NCI-H187 (cell line): ENCODE results near the gene GRAMD2B.
"Not testable (repeated sequence)": the region's sequence is repeated elsewhere in the genome, so short reads cannot be mapped to it uniquely, and the experiment has no call there.

Experiments used
- DNase-seq, 2 experiments: peaks; one replicate each; lab custom pipeline; 2025; lab: John Stamatoyannopoulos, UW

The GRAMD2B gene

DNA sequence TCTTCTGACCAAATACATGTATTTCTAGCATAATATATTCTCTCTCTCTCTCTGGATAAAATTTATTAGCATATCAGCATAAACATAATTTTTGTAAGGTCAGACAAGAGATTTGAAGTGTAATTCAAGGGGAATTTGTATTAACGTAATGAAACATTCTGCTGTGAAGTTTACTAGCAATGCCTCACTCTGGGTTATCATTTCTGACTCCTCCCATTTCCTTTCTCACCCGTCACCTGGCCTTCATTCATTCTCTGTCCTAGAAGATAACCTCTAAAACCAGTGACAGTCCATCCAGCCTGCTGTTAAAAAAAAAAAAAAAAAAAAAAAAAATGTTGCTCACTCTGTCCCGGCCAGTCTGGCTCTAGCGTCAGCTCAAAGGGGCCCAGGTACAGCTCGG is 27.1 kb downstream of the GRAMD2B start:
- DNase-seq: no peak

DNA sequence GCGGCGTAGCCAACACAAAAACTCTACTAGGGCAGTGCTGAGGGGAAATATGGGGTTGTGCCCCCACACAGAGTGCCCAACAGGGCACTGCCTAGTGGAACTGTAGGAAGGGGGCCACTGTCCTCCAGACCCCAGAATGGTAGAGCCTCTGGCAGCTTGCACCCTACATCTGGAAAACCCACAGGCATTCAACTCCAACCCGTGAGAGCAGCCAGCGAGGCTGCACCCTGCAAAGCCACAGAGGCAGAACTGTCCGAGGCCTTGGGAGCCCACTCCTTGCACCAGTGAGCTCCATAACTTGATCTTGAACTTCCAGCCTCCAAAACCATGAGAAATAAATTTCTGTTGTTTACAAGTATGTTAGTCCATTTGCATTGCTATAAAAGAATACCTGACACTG is 27.7 kb downstream of the GRAMD2B start:
- DNase-seq: no peak

DNA sequence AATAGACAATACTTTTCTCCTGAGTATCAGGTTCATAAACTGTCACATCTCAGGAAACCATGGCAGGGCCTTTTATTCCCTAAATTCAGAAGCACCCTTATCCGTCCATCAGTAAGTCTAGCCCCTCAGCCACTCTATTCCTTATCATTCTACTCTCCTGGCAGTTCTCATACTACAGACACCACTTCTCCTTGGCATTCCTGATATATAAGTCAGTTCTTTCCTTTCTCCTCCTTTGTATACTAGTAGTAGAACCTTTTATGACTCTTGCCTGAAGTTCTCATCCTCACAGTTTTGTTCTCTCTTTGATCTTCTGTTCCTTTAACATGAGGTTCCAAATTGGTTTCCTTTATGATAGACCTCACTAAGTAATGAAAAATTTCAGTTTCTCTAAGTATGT is 29.3 kb downstream of the GRAMD2B start:
- DNase-seq: no peak

DNA sequence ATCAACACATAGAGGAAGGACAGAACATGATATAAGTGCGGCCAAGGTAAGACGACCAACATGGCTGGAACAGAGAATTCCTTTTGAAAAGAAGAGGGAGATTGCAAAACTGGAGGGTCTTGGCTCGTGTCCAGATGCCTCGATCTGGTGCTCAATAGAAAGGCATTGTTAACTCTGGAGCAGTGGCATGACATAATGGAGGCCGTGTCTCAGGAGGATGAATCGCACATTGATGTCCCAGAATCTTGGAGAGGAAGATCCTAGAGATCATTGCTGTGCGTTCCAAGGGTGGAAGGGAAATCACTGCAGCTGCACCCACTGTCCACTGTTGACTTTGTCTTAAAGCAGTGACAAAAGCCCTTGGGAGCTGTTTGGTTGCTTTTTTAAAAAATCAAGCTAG is 30.9 kb downstream of the GRAMD2B start:
- no peak for DNase-seq

DNA sequence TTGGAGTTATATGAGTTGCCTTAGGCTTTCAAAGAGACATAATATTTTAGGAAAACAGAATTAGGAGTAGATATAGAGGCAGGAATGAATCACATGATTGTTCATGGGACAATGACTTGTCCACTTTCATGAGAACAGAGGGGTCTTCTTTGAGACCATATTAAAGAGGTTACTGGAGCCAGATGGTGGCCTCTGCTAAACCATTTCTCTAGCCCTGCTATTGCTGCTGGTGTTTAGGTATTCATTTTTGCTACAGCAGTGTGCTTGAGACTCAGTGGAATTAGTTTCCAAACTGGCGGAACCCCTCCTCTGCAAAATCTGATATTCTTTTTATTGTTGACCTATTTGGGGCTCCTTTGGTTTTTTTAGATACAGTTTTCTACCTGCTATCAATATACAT is 31.3 kb downstream of the GRAMD2B start:
- DNase-seq: no peak

DNA sequence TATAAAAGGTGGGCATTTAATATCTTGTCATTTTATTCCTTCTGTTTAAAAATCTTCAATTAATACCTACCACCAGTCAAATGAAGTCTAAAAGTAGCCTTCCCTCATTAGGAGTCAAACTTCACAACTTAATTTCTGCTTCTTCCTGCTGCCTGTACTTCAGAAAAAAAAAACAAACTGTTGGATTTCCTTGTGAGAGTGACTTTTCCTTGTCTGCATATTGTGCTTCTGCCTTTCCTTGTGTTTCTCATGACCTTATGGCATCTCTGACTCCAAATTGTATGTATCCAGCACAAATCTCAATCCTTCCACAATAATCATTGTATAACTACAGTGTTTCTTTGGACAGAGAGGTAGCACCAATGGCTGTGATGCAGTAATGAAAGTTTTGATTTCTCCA is 32.1 kb downstream of the GRAMD2B start:
- DNase-seq: no peak

DNA sequence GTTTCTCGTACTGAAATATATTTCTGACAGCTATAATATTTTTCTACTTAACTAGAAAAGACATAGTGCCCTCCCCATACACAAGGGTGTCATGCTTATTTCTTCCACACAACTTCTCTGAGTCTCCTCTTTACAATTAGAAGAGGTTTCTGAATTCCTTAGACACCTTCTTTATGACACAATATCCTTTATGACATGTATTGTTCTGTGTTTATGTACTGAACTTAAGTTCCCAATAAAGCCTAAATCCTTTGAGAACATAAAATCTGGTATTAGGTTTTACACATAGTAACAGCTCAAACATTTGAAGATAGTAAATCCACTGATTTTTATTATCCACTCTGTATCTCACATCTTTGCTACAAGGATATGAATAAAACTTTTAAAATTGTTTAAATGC is 32.5 kb downstream of the GRAMD2B start:
- DNase-seq: no peak

DNA sequence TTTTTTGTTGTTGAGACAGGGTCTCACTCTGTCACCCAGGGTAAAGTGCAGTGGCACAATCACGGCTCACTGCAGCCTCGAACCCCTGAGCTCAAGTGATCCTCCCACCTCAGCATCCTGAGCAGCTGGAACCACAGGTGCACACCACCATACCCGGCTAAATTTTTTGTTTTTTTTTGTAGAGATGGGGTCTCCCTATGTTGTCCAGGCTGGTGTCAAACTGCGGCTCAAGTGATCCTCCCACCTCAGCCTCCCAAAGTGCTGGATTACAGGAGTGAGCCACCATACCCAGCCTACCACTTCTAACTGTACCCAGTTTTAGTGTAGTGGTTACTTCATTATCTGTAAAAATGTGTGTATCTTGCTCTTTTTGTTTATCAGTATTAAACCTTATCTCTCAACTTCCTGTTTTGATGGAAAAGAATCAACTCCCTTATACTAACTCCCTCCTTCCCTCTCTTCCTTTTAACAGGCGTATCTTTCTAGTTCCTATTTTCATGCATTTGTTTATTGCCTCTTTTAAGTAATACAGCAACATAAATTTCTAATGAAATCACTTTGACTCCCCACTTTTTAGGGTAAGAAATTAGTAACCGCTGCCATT is 33.1 kb downstream of the GRAMD2B start:
- DNase-seq: no peak

DNA sequence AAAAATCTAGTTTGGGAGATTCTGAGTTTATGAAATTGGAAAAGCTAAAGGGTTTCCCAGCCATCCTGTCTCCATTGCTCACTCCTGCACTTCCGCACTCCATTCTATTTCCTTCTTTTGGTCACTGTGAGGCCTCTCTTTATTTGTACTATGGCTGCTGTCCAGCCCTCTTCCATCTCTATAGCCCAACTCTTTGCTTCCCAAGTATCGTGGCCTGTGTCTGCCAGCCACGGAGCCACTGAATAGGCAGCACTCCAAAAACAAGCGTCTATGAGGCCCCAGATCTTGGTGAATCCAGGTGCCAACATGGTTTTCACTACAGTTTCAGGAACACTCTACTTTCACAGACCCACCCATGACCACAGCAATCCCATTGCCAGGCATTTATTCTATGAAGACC is 37.2 kb downstream of the GRAMD2B start:
- no peak for DNase-seq

DNA sequence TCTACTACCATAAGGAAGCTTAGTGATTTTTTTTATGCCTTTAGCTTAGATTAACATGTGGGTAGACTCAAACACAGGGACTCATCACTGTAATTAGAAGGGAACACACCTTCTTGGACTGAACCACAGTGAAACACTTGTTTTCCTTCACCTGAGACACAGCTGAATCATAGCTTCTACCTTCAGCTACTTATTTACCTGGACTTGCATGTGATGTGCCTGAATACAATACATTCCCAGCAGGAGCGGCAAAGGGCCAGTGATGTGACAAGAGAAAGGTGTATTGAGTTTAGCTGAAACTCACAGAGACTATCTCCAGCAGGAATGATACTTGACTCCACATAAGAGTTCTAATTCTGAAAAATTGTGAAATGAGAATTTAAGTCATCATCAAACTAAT is 37.8 kb downstream of the GRAMD2B start:
- DNase-seq: no peak

DNA sequence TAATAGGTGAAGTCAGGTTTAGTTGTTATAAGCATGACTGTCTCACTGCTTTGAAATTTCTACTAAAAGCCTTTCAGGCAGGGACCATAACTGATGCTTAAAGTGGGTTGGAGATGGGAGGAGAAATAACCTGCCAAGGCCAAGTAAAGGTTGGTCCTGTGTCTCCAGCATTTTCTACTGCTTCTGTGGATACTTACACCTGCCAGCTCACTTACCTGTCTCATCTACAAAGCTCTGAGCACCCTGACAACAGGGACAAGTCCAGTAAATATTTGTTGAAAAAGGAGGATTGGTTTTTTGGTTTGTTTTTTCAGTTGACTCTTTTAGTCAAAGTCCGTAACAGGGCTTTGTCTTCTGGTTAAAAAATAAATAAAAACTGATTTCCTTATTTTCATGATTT is 38.6 kb downstream of the GRAMD2B start:
- DNase-seq: no peak

DNA sequence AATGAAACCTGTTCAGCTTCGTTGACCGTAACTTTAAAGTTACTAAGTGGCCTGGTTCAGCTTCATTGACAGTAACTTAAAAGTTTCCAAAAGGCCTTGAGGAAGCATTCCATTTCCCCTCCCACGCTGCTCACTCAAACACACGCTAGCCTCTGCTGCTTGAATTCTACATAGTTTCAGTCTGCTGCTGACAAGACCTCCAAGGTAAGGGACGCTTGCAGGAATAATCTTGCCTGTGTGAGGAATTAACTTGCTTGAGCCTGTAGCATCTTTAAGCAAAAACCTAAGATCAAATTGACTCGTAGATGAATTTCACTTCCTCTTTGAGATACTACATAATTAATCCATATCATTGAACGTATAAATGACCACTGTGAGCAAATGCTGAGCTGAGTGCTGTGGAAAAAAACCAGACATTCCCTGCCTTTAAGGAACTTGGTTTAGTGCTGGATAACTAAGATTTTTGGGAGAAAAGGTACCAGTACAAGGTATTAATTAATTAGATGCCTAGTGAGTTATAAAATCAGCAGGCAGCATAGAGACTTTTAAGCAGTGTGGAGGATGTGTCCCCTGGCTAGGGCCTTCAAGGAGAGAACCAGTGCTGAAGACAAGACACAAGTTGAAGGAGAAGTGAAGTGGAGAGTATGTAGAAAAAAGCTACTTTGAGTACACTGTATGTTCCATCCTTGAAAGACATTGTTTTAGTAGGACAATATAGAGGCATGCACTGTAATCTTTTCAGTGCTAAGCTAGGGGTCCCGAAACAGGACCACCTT is 39.2 kb downstream of the GRAMD2B start:
- DNase-seq: no peak

DNA sequence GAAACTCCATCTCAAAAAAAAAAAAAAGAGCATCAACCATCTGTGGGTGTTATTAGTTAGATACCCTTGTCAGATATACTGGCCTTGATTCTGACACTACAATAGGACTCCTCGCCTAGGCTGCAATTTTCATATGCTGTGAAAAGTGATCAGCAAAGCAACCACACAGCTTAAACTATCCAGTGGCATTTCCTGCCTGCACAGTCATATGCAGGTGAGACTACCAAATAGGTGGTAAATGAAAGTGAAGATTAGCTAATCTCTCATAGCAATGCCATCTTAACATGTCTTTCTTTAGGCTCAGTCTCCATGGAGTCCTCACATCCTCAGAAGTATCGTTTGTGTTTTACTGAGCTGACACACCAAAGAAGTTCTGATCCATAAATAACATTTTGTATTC is 40.8 kb downstream of the GRAMD2B start:
- no peak for DNase-seq

DNA sequence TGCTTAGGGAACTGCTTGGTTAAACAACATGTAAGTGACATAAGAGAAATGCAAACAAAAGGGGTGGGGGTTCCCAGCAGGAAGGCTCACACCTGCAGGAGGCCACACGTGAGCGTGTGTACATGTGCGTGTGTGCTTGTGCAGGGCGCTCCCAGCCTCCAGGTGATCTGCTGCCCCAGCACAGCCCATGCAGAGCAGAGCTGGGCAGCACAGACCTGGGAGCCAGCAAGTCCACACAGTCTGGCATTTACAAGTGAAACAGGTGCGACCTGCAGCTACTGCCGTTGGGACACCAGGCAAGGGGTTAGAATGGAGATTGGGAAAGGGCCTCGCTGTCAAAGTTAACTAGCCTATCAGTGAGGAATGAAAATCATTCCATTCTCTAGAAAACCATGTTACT is 41.8 kb downstream of the GRAMD2B start:
- DNase-seq: peak; percentile 35 to 41

DNA sequence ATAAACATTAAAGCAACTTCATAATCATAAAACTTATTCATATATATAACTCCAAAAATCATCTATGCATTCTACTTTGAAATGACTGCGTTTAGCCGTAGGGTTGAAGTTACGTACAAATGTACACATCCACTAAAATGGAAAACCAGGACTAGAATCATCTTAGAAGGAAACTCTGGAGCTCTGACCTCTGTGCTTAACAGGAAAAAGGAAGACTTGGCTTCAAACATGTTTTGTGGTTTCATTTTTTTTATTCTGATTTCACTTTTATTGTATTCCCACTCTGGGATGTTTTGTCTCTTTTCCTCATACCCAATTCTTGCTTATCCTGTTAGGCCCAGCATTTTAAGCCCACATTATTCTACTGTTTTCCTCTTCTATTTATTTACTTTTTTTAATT is 44.9 kb downstream of the GRAMD2B start:
- no peak for DNase-seq

DNA sequence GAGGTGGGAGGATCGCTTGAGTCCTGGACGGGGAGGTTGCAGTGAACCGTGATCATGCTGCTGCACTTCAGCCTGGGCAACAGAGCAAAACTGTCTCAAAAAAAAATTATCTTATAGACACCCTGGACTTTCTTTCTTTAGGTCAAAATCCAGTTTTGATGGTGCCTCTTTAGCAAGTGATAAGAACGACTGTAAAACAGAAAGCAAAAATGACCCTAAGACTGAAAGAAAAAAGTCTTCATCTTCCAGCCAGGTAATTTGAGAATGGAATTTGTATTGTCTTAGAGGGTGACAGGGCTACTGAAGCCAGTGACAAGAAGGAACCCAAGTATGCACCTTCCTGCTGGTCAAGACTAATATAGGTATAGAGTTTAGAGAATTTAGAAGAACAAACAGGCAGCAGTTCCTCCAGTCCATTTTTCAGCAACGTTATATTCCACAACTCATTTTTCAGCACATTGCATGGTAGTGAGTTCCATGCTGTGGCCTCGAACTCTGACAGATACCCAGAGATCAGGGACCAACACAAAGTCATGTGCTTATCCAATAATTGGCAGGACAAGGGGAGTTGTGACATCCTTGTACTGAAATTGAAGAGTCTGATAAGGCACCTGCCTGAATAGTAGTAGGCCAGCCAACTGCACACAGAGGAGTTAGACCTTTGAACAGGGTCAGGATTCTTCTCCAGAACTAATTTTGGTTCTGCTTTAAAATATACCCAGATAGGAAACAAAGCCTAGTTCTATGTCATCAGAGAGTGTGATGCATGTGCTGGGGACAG is 46.5 kb downstream of the GRAMD2B start:
- no peak for DNase-seq

DNA sequence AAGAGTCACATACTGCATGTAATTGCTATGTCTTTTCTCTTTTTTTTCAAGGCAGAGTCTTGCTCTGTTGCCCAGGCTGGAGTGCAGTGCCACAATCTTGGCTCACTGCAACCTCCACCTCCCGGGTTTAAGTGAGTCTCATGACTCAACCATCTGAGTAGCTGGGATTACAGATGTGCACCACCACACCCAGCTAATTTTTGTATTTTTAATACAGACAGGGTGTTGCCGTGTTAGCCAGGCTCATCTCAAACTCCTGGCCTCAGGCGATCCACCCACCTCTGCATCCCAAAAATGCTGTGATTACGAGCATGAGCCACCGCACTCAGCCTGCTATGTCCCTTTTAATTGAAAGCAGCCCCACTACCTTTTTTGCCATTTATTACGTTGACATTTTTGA is 47.3 kb downstream of the GRAMD2B start:
- not testable (repeated sequence) for DNase-seq

DNA sequence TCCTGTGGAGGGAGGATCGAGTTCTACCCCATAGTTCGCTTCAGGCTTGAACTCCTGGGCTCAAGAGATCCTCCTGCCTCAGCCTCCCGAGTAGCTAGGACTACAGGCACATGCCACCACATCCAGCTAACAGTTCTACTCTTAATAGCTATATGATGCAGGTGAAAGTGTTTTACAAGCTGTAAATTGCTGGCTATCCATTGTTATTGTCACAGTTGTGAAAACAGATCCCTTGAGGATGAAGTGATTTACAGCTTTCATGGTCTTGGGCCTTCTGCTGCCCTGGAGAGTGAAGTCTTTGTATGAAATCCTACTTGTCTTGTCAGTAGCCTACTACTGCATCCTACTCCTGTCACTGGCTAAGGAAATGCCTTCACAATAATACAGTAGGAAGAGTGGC is 48.0 kb downstream of the GRAMD2B start:
- DNase-seq: no peak

DNA sequence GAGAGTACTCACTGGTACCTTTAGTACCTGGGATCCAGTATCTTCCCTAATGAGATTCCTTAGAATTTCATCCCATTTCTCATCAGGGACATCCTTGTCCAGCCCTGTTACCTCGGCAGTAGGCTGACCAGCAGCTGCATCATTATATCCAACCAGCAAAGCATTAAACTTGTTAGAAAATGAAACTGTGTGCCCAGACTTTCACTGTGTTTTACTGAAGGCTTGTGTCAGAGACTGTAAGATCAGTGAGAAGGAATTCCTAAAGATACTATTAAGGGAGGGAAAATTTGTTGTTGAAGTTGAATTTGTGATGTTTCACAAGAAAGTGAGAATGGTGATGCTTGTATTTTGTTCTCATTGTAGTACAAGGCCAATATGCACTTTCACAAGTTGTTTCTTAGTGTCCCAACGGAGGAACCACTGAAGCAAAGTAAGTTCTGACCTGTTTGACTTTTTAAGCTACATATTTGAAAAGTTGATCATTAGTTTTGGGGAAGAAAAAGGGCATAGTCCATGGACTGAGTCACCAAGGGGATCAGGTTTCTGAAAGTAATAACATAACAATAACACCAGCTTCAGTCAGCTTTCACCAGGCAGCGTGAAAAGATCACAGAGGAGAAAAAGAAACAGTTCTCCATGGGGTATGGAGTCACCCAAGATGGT is 48.8 kb downstream of the GRAMD2B start:
- no peak for DNase-seq

DNA sequence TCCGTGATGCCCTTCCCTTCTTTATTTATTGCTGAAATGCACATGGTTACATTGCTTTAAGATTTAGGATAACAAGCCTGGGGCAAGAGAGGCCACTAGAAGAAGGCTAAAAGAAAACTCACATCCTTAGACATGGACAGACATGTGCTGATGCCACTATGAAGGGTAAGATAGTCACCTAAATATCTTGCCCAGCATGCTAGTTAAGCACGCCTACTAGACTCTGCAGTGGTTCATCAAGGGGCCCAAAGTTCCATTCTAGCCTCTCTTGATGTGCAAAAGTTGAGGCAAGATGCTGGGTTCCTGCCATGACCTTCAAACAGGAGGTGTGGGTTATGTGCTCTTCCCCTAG is 49.3 kb downstream of the GRAMD2B start:
- no peak for DNase-seq

DNA sequence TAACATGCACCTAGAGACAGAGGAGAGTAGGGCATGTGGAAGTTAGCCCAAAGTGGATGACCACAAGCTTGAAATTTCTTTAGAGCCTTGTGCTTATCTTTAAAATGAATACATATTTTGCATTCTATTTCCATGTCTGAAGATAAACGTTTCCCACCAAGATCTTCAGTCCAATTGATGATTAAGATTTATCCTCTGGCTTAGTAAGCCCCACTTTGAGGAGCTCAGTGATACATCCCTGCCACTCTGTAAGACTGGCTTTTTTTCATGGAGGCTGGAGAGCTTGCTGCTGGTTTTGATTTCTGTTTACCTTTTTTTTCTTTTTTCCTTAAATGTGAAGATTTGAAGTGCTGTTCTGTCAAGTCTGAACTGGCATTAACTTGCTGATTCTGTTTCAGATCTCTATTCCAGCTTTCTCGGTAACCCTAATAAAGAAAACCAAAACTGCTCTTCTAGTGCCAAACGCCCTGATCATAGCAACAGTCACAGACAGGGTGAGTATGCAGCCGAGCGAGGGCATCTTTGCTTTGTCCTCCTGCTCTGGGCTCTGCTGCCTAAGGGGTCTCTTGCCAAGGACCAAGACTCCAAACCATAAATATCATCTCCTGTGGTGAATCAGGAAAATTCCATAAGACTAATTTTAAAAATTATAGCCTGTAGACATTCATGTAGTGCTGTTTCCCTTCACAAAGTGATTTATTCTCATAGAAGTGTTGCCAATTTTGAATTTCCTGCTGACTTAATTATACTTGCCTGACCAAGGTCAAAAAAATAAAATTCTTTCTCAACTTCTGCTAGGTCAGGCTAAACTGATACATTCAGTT is 54.3 kb downstream of the GRAMD2B start:
- DNase-seq: no peak

DNA sequence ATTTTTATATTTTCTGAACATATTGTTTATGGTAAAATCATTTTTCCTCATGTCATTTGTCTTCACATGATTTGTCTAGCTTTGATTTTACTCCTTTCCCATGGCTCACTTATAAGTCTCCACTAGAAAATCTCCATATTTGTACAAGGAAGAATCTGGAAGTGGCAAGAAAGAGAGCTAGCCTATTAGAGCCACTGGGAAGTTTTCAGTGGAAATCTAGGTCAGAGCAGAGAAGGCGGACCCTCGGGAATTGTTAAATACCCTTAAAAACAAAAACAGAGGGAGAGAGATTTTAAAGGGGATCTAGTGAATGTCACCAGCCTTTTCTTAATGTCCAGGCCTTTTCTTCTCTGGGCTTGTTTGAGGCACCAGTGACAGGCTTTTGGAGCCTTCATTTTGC is 56.6 kb downstream of the GRAMD2B start:
- no peak for DNase-seq
